ENCODE results near the gene SUPT4H1.

DNA sequence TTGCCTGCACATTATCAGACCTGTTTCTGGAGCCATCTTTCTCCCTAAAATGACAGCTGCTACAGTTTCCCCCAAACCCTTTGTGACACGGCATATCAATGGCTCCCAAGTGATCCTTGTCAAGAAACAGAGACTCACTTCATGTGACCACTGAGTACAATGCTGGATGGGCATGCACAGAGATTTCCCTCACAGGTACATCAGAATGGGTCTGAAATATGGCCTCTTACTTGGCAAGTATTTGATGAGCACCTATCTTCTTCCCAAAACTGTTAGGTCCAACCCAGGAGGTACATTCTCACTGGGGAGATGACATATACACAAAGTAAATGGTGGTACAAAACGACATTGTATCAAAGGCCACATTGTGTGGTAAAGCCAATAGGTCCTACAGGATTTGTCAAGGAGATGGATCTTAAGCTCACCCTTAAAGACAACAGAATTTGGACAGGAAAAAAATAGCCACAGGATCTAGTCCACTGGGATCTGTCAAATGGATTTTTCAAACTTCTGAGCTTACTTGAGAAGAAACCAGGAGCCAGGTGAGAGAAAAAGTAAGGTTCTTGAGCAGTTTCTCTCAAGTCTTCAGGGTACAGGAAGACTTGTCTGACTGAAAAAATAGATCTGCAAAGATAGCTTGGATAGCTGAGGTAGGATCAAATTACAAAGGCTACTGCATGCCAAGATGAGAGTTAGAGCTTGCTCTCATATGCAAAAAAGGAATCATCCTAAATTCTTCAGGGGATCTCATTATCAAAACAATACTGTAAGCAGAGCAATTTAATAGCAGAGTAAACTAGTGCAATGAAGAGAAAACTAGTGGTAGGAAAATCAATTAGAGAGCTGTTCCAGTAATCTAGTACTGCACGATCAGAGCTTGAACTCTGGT is 36.5 kb upstream of the SUPT4H1 start:
- TF ChIP-seq POLR2AphosphoS5 (IDR thresholded peaks at IDR 0.05; ENCODE audit: low read depth, low read length): no peak
- no peak for TF ChIP-seq POLR2A (IDR thresholded peaks at IDR 0.05; ENCODE audit: low read depth, low read length)
- no peak for TF ChIP-seq TAF1 (IDR thresholded peaks at IDR 0.05; ENCODE audit: borderline replicate concordance, low read depth, low read length)

Data from GM12892 (cell line).